GM23248 (cell line): ENCODE measurements around the gene C4orf36. TPM values are rescaled to one million over a fixed set of nuclear protein-coding genes. Genes with fewer than 3 reads are reported as not detected.

Source experiments
- DNase-seq: peaks from one replicate; pipeline ENCODE4 v3.0.0-alpha.2; 2015
- H2AFZ ChIP-seq: fragments of 200-600 bp; sonication (generic); 2 replicates; pipeline ENCODE4 v1.6.1; 2016; ENCODE audit warnings: antibody characterized with exemption
- H3F3A ChIP-seq: fragments of 200-600 bp; sonication (generic); 2 replicates; pipeline ENCODE4 v1.6.1; 2016; ENCODE audit warnings: mild to moderate bottlenecking, antibody characterized with exemption, mixed run types; ENCODE audit not compliant: insufficient read depth
- H3K27ac ChIP-seq: fragments of 200-600 bp; sonication (generic); 2 replicates; pipeline ENCODE4 v1.5.1; 2016; ENCODE audit warnings: mild to moderate bottlenecking
- H3K27me3 ChIP-seq: fragments of 200-600 bp; sonication (generic); replicated peaks from 2 replicates; pipeline ENCODE4 v1.6.1; 2016; ENCODE audit warnings: mild to moderate bottlenecking; ENCODE audit not compliant: insufficient read depth
- H3K36me3 ChIP-seq: fragments of 200-600 bp; sonication (generic); 2 replicates; pipeline ENCODE4 v1.6.1; 2016; ENCODE audit warnings: low read depth, mild to moderate bottlenecking
- H3K4me1 ChIP-seq: fragments of 200-600 bp; sonication (generic); 2 replicates; pipeline ENCODE4 v1.6.1; 2016; ENCODE audit warnings: mild to moderate bottlenecking; ENCODE audit not compliant: insufficient read depth
- H3K4me2 ChIP-seq: fragments of 200-600 bp; sonication (generic); one replicate; pipeline ENCODE4 v1.6.1; 2016; ENCODE audit warnings: mild to moderate bottlenecking; ENCODE audit not compliant: unreplicated experiment
- H3K4me3 ChIP-seq: fragments of 200-600 bp; sonication (generic); 2 replicates; pipeline ENCODE4 v1.5.1; 2016; ENCODE audit warnings: mild to moderate bottlenecking
- H3K79me2 ChIP-seq: fragments of 200-600 bp; sonication (generic); 2 replicates; pipeline ENCODE4 v1.6.1; 2016; ENCODE audit warnings: mild to moderate bottlenecking; ENCODE audit not compliant: insufficient read depth
- H3K9ac ChIP-seq: fragments of 200-600 bp; sonication (generic); 2 replicates; pipeline ENCODE4 v1.6.1; 2016; ENCODE audit warnings: mild to moderate bottlenecking
- H3K9me2 ChIP-seq: fragments of 200-600 bp; sonication (generic); 2 replicates; pipeline ENCODE4 v1.6.1; 2016; ENCODE audit warnings: mixed run types, mild to moderate bottlenecking, moderate library complexity; ENCODE audit not compliant: insufficient read depth
- H3K9me3 ChIP-seq: fragments of 200-600 bp; sonication (generic); one replicate; pipeline ENCODE4 v1.6.1; 2017; ENCODE audit warnings: low read depth
- H4K20me1 ChIP-seq: fragments of 200-600 bp; sonication (generic); 2 replicates; pipeline ENCODE4 v1.6.0; 2016; ENCODE audit not compliant: insufficient read depth
- EZH2 ChIP-seq: fragments of 200-600 bp; sonication (generic); IDR thresholded peaks from 2 replicates; pipeline ENCODE4 v1.6.1; 2018; ENCODE audit warnings: antibody characterized with exemption, mild to moderate bottlenecking; ENCODE audit not compliant: insufficient read depth, poor library complexity, severe bottlenecking
- EZH2phosphoT487 ChIP-seq: fragments of 200-600 bp; sonication (generic); IDR thresholded peaks from 2 replicates; pipeline ENCODE4 v1.6.1; 2018; ENCODE audit warnings: antibody characterized with exemption, moderate library complexity, mild to moderate bottlenecking, low read depth; ENCODE audit not compliant: insufficient read depth
- WGBS, 2 experiments: methylation state at CpG; one replicate each; pipeline ENCODE4 v1.1.6; 2015 to 2017; ENCODE audit warnings: low lambda C conversion rate in 2 of 2, low coverage in 1 of 2; ENCODE audit errors: missing lambda C conversion rate in 2 of 2; 5-methylcytosine and 5-hydroxymethylcytosine counted together
- in situ Hi-C: fragments of 300-500 bp; cut with MboI; formaldehyde crosslinking; loops from 2 replicates; pipeline ENCODE4 v1.15.0; 2020
- polyA plus RNA-seq: library from polyadenylated mRNA; unstranded; fragments of >200 nt; fragmentation: Nextera tagmentation; extraction: Ambion mirVana; gene quantifications from 2 replicates; pipeline ENCODE4 v1.2.1, GENCODE V29; 2016
- total RNA-seq: library from RNA; depleted of rRNA; stranded (reverse); fragments of >200 nt; shearing (Covaris generic); gene quantifications from 2 replicates; pipeline ENCODE4 v1.2.3, GENCODE V29; 2014; rRNA removed

Gene C4orf36
- total and polyA plus RNA-seq, 2 experiments from 2014 or later = 0.65 TPM; not detected in 1

DNA sequence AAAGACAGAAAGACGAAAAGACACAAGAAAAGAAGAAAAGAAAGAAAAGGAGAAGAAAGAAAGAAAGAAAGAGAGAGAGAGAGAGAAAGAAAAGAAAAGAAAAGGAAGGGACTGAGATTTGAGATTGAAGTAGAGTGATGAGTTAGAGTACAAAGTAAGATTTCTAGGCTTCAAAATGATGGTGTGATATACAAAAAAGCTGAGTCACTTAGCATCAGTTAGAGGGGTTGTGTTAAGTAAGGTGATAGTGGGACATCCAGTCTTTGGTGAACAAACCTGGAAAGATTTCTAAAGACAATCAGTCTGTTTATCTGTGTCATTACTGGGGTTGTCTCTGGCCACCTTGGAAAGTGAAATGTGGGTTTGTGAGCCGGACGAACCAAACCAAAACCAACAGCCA, 56.5 kb downstream of the C4orf36 start:
- Histone ChIP-seq H3K4me3 (no peak overlapping the region), H3K27me3 (no peaks in the 10 kb centered on the region), H3F3A (peaks cover 11% of the 10 kb centered on the region), H3K36me3 (no peaks in the 10 kb centered on the region), H3K79me2 (no peaks in the 10 kb centered on the region), H3K4me1 (peaks cover 16% of the 10 kb centered on the region), H4K20me1 (no peaks in the 10 kb centered on the region), H2AFZ (0 out of 2 replicates have a peak overlapping the region, but pooled peaks have one; percentile 6), H3K9me3 (no peaks in the 10 kb centered on the region), H3K9ac (no peak overlapping the region), H3K9me2 (no peaks in the 10 kb centered on the region), H3K27ac (no peak overlapping the region), H3K4me2 (no peak overlapping the region)
- in situ Hi-C loops = no loop called here
- no peak for TF ChIP-seq EZH2phosphoT487
- DNase-seq = no peak
- 91 to 93% methylated on average over 3 of the region's 3 CpGs for WGBS, 2 experiments

DNA sequence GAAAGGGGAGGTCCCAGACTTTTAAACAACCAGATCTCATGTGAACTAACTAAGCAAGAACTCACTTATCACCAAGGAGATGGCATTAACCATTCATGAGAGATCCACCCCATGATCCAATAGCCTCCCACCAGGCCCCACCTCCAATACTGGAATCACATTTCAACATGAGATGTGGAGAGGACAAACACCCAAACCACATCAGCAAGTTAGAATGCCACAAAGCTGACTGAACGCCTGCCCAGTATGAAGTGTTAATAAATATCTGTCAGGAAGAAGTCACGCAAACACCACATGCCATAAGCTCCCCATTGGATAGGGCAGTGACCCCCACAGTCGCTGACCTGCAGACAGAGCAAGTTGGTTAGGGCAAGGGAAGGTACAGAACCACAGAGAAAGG, 57.3 kb downstream of the C4orf36 start:
- H3F3A ChIP-seq = peaks cover 16% of the 10 kb centered on the region
- H4K20me1 ChIP-seq = no peaks in the 10 kb centered on the region
- H3K4me1 ChIP-seq = peaks cover 17% of the 10 kb centered on the region
- H3K4me3 ChIP-seq = no peak overlapping the region
- no peak overlapping the region for H3K27ac ChIP-seq
- H3K79me2 ChIP-seq = no peaks in the 10 kb centered on the region
- TF ChIP-seq EZH2 = no peak
- no peak for TF ChIP-seq EZH2phosphoT487
- 78 to 82% methylated on average over 3 of the region's 3 CpGs for WGBS, 2 experiments
- no peak overlapping the region for H3K4me2 ChIP-seq
- peak; percentile 33 for DNase-seq
- H3K9me3 ChIP-seq = no peaks in the 10 kb centered on the region
- H3K27me3 ChIP-seq = no peaks in the 10 kb centered on the region
- no peaks in the 10 kb centered on the region for H3K9me2 ChIP-seq
- no peak overlapping the region for H2AFZ ChIP-seq
- in situ Hi-C loops = no loop called here
- H3K36me3 ChIP-seq = no peaks in the 10 kb centered on the region
- no peak overlapping the region for H3K9ac ChIP-seq

DNA sequence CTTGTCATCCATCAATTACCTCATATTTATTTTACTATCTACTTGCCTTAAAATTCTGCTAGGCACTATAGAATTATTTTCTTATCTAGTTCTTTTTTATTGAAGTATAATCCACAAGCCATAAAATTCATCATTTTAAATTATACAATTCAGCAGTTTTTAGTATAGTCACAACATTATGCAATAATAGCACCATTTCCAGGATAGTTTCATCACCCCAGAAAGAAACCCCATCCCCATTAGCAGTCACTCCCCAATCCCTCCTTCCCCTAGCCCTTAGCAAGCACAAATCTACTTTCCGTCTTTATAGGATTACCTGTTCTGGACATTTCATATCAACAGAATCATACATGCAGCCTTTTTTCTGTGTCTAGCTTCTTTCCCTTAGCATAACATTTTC, 58.6 kb downstream of the C4orf36 start:
- peaks cover 16% of the 10 kb centered on the region for H3F3A ChIP-seq

DNA sequence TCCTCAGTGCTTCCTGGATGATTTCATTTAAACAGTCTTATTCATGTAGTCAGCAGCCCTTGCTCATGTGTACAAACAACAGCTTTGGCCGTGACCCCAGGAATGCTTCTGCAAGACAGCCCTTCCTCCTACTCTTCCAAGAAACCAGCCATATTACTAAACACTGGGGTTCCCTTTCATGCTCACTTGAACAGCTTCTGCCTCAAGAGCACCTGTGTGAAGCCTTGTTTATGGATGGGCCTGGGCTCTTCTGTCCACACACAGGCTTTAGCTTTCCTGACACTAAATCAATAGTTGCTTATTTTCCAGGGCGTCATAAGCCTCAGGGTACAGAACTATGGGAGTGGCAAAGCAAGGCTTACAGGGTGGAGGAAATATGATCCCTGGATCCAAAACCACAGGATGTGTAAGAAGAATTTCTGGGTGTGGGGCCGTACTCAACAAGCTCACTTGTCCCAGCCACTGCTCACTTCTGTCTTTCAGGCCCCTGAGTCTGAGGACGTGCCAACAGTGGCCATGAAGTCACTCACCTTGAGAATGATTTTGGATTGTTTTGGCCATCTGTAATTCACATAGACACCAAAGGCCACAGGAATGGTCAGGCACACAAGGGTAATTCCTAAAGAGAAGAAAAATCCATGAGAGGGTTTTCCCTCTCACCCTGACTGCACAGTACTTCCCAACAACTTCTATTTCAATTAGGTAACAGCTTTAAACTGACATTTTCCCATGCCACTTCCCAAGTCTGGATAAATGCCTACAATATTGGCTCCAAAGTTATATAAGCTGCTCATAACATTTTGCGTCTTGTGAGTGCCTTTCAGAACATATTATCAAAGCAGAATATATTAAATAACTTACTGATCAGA, 60.7 kb downstream of the C4orf36 start:
- H3K4me2 ChIP-seq = peak overlapping the region; percentile 72
- H3K9ac ChIP-seq = peak overlapping the region; percentile 38; the same call in 1 of the 2 replicates
- TF ChIP-seq EZH2 = no peak
- no peak for TF ChIP-seq EZH2phosphoT487
- peaks cover 17% of the 10 kb centered on the region for H3K4me1 ChIP-seq
- no peaks in the 10 kb centered on the region for H3K9me3 ChIP-seq
- WGBS, 2 experiments = 30 to 35% methylated on average over 5 of the region's 5 CpGs
- peak; percentile 97 for DNase-seq
- H4K20me1 ChIP-seq = no peaks in the 10 kb centered on the region
- H3K36me3 ChIP-seq = no peaks in the 10 kb centered on the region
- H3K4me3 ChIP-seq = peak overlapping the region; percentile 35
- no peaks in the 10 kb centered on the region for H3K79me2 ChIP-seq
- no peaks in the 10 kb centered on the region; the same call in 1 of the 2 replicates for H3K9me2 ChIP-seq
- peak overlapping the region; percentile 85 for H3K27ac ChIP-seq
- in situ Hi-C loops = no loop called here
- peak overlapping the region; percentile 85 for H2AFZ ChIP-seq
- no peaks in the 10 kb centered on the region for H3K27me3 ChIP-seq
- H3F3A ChIP-seq = peaks cover 16% of the 10 kb centered on the region

More for the DNA sequence above, 58.6 kb downstream of the C4orf36 start:
- no peak for TF ChIP-seq EZH2phosphoT487
- Histone ChIP-seq H3K9me2 (no peaks in the 10 kb centered on the region; the same call in 1 of the 2 replicates), H4K20me1 (no peaks in the 10 kb centered on the region), H3K27me3 (no peaks in the 10 kb centered on the region), H3K9me3 (no peaks in the 10 kb centered on the region), H3K36me3 (no peaks in the 10 kb centered on the region), H3K79me2 (no peaks in the 10 kb centered on the region), H3K4me2 (no peak overlapping the region), H3K9ac (no peak overlapping the region), H3K4me1 (peaks cover 17% of the 10 kb centered on the region), H3K4me3 (no peak overlapping the region), H3K27ac (no peak overlapping the region), H2AFZ (no peak overlapping the region)
- in situ Hi-C loops = no loop called here
- 76 to 95% methylated on average over 1 of the region's 1 CpG for WGBS, 2 experiments
- DNase-seq = no peak

Other genes starting within 250 kb of the C4orf36 start
- gene SLC10A6, start 43.0 kb downstream of the C4orf36 start, total RNA-seq = not detected in 2 replicates
- gene SLC10A6, start 43.0 kb downstream of the C4orf36 start, polyA plus RNA-seq = not detected in 2 replicates
- gene AFF1, start 42.6 kb upstream of the C4orf36 start, total RNA-seq = 11.8 and 13.8 TPM in 2 replicates
- gene AFF1, start 42.6 kb upstream of the C4orf36 start, polyA plus RNA-seq = 9.4 and 11.0 TPM in 2 replicates